ENCODE results near the gene SH3TC2.

GRCh38 chr5:149022200-149022599, 40.7 kb downstream of the SH3TC2 start:
- TF ChIP-seq CTCF (IDR thresholded peaks at IDR 0.05) (no peak), POLR2AphosphoS5 (IDR thresholded peaks at IDR 0.05) (no peak)

Measured in breast epithelium (tissue), 3 donors.